Activated naive CD8-positive, alpha-beta T cell treated with anti-CD3 and anti-CD28 coated beads, Interleukin-2, amount 50 U/mL, for 16 hours (primary cell): Measurements from ENCODE around the gene EDC3.
"Not testable (repeated sequence)": the region's sequence is repeated elsewhere in the genome, so short reads cannot be mapped to it uniquely, and the experiment has no call there.

ENCODE experiments used
- DNase-seq: peaks from one replicate; pipeline ENCODE4 v3.0.0-alpha.2; 2020; ENCODE audit warnings: low read depth, low spot score

EDC3 gene, protein sequence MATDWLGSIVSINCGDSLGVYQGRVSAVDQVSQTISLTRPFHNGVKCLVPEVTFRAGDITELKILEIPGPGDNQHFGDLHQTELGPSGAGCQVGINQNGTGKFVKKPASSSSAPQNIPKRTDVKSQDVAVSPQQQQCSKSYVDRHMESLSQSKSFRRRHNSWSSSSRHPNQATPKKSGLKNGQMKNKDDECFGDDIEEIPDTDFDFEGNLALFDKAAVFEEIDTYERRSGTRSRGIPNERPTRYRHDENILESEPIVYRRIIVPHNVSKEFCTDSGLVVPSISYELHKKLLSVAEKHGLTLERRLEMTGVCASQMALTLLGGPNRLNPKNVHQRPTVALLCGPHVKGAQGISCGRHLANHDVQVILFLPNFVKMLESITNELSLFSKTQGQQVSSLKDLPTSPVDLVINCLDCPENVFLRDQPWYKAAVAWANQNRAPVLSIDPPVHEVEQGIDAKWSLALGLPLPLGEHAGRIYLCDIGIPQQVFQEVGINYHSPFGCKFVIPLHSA

DNA sequence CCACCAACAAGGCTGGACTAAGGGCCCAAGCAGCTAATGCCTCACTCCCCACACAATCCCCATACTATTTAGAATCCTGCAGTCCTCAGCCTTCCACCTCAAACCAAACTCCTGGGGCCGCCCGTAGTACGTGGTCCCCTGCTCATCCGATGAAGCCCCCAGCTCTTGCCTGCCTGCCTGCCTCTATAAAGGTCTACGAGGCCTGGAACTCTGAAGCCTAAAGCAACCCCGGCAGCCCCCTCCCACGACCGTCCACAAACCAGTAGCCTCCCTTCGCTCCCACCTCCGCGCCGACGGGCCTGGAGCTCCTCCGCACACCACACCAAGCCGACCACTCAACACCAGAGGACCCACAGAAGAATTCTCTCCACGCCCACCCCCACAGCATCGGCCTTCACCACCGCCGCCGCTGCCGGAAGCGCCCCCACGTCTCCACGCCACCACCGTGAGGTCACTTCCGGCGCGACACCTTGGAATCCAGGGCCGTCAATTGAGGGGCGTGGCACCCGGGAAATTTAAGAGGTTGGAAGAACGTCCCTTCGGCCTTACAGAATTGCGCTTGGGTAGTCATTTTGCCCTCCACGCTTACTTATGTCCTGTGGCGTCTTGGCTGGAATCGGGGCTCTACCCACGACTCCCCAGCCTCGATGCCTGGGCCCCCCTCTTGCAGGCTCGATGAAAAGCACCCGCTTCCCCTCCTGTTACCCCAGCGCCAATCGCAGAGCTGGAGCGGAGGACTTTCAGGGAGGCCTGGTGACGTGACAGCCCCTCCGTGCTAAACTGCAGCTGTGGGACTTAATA lies at the start of gene EDC3:
TSS of gene EDC3 (minus strand) at position 428 of the 801 bp plus-strand sequence. CDS start 20,900 bp downstream, outside the sequence.
- peak; percentile 79 for DNase-seq

DNA sequence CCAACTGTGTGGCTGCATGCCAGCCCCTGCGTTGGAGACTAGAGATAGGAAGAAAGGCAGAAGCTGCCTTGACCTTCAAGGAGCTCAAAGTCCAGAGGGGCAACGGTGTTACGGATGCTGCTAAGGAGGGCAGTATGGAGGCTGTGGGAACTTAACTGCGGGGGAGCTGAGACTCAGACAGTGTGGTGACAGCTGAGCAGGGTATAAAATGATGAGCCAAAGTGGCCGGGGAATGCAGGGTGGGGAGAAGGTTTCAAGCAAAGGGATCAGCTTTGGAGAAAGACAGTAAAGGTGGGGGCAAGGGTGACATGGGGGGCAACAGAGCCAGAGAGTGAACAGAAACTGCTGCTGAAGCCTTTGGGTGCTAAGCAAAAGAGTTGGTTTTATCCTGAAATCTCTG lies 46.6 kb upstream of the EDC3 start:
- DNase-seq = no peak

DNA sequence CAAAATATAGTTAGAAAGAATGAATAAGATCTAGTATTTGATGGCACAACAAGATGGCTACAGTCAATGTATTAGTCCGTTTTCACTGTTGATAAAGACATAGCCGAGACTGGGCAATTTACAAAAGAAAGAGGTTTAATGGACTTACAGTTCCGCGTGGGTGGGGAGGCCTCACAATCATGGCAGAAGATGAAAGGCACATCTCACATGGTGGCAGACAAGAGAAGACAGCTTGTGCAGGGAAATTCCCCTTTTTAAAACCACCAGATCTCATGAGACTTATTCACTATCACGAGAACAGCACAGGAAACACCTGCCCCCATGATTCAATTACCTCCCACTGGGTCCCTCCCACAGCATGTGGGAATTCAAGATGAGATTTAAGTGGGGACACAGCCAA lies 42.4 kb upstream of the EDC3 start:
- not testable (repeated sequence) for DNase-seq

DNA sequence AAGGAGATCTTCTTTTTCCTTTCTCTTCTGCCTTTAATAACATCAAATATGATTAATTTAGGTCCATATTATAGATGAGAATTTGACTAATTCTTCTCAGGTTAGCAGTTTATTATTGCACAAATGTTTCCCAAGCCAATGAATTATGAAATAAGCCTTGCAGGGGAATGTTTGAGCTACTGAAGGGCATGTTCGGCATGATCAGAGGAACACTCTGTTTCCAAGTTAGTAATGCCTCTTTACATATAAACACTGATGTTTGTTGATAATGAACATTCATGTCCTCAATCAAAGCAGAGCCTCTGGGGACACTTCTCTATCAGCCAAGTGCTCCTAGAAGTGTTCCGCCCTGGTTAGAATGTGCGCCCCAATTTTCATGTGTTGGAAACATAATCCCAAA lies 39.5 kb upstream of the EDC3 start:
- DNase-seq = no peak

DNA sequence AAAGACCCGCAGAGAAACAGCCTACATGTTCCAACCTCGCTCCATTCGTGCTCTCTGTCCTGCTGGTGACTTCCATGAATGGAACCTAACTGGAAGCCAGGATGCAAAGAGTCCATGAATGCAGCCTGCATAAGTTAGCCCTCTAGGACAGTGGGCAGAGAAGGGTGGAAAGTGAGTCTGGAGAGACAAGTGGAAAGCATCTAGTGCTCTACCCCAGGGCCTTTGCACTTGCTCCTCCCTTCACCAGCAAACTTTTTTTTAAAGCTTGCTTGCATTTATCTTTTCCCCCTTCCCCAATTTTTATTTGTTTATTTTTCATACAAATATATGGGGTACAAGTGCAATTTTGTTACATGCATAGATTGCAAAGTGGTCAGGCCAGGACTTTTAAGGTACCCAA lies 37.4 kb upstream of the EDC3 start:
- no peak for DNase-seq

DNA sequence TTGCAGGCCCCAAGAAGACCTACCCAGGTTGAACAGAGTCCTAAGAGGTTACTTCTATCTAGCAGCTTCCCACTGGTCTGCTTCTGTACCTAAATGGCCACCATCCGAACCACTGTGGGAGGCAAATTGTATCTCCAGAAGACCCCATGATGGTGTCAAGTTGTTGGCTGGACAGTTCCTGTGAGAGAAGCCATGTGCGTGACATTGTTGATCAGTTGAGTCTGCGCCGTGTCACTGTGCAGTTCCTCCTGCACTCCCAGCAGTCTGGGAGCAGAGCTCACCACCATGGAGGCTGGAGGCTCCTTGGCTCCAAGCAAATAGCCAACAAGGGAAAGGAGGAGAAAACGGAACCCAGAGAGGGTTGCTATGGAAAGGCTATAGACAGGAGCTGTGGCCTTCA lies 37.0 kb upstream of the EDC3 start:
- DNase-seq = no peak

DNA sequence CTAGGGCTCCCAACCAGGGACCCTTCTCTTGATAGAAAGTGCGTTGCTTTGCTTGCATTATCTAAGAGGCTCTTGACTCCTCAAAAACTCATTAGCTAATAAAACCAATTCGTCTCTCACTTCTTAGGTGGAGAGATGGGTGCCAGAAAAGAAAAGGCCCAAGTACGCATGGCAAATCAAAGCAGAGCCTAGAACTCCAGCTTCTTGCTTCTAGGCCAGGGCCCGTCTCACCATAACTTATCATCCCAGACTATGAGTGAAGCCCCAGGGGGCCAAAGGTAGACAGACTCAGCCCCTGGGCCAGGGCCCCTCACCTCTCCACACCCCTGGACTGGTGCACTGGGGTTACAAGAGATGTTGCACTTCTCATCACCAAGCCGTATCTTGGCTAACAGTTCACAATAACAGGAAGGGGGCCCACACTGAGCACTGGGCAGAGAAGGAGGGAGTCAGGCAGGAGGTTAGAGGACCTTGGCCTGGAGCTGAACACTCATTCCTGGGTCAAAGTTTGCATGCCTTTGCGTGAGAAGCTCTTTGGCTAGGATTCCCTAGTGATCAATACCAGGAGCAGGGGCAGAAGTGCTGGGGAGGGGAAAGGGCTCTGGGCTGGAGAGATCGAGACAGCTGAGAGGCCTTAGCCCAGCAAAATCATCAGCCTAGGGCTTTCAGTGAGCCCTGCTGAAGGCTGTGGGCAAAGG lies 34.9 kb upstream of the EDC3 start:
- DNase-seq = no peak

DNA sequence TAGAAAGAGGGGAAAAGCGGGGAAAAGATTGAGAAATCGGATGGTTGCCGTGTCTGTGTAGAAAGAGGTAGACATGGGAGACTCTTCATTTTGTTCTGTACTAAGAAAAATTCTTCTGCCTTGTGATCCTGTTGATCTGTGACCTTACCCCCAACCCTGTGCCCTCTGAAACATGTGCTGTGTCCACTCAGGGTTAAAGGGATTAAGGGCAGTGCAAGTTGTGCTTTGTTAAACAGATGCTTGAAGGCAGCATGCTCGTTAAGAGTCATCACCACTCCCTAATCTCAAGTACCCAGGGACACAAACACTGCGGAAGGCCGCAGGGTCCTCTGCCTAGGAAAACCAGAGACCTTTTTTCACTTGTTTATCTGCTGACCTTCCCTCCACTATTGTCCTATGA lies 33.5 kb upstream of the EDC3 start:
- DNase-seq = not testable (repeated sequence)

DNA sequence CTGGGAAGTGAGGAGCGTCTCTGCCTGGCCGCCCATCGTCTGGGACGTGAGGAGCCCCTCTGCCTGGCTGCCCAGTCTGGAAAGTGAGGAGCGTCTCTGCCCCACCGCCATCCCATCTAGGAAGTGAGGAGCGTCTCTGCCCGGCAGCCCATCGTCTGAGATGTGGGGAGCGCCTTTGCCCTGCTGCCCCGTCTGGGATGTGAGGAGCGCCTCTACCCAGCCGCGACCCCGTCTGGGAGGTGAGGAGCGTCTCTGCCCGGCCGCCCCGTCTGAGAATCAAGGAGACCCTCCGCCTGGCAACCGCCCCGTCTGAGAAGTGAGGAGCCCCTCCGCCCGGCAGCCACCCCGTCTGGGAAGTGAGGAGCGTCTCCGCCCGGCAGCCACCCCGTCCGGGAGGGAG lies 32.9 kb upstream of the EDC3 start:
- not testable (repeated sequence) for DNase-seq

DNA sequence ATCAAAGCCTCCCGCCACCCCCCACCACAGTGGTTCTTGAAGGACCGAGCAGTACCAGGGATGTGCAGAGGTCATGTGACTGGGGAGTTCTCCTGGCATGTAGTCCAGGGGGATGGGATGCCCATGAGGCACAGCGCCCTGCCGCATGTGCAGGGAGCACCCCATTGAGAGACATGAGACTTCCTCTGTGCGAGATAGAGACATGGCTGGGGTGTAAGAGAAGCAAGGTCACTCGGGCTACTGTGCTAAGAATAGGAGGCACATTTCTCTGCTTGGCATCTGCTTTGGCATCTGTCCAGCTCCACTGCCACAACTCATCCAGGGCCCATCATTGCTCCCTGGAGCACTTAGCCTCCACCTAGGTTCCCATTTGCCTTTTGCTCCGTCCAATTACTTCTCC lies 31.9 kb upstream of the EDC3 start:
- DNase-seq = no peak

DNA sequence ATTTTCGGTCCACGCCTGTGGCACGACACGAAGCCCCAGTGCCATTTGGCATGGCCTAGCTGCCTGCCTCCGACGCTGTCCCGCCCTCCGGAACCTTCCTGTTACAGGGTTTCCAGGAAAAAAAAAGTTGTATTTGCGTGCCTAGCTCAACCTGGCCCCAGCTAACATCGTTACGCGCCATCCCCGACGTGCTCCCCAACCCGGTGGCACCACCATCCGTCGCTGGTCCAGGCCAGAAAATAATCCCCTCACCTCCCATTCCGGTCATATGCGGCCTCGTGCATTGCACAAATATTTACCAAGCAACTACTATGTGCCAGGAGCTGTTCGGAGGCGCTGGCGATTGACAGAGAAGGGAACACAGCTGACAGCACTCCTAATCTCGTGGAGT lies 30.9 kb upstream of the EDC3 start:
- no peak for DNase-seq

DNA sequence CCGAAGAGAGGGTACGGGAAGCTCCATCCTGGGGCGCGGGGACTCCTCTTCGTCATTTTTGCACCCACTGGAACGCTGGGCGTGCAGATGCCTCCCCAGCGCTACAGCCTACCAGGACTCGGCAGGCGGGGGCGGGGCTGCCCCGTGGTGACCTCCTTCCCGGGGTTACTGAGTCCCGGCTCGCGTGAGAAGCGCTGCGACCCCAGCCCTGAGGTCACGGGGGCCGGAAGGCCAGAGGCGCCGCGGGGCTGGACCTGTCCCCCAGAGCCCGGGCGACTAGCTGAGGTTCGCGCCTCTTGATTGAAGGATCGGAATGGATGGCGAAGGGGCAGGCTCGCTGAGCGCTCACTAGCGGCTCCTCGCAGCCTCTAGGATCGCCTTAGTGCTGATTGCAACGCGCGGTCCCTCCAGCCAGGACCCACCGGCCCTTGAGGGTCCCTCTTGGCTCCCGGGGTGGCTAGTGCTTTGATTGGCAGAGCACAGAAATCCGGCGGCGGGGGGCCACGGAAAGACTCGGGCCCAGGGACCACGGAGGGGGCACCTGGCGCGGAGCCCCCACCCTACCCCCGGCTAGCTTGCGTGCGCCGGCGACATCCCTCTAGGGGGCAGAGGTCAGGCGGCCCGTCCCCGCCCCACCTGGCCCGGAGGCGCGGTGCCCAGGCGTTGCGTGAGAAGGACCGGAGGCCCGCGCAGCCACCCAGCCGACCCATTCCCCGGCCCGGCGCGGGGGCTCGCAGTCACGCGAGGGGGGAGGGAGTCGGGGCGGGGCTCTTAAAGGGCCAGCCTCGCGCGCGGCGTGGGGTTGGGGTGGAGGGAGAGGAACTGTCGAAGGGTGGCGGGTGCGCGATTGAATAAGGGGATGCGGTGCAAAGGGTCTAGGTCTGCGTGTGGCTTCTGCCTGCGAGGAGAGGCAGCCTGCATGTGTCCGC lies 30.3 kb upstream of the EDC3 start:
- peak; percentile 30 for DNase-seq

DNA sequence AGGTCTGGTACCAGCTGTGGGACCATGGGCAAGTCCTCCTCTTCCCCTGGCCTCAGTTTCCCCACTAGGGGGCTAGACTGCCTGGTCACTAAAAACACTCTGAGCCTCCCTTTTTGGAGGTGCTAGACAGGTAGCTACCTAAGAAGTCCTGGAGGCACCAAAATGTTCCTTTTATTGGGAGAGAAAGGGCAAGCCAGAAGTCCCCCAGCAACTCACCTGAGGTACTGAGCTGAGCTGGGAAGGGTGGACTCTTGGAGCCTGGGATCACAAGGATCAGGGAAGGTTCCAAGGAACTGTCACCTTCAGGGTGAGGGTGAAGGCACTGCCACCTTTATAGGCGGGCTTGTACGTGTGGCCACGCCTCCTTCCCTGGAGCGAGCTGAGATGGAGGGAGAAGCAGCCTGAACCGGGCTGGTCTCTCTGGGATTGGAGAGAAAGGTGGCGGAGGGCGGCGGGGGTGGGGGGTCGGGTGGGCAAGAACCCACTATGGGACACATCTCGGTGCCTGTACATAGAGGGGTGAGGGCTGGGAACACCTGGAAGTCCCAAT lies 29.5 kb upstream of the EDC3 start, which contains the start of gene CYP1A1:
TSS of gene CYP1A1 (minus strand) at position 304 of the 550 bp plus-strand sequence. CDS start 2,431 bp downstream, outside the sequence.
- DNase-seq = no peak

DNA sequence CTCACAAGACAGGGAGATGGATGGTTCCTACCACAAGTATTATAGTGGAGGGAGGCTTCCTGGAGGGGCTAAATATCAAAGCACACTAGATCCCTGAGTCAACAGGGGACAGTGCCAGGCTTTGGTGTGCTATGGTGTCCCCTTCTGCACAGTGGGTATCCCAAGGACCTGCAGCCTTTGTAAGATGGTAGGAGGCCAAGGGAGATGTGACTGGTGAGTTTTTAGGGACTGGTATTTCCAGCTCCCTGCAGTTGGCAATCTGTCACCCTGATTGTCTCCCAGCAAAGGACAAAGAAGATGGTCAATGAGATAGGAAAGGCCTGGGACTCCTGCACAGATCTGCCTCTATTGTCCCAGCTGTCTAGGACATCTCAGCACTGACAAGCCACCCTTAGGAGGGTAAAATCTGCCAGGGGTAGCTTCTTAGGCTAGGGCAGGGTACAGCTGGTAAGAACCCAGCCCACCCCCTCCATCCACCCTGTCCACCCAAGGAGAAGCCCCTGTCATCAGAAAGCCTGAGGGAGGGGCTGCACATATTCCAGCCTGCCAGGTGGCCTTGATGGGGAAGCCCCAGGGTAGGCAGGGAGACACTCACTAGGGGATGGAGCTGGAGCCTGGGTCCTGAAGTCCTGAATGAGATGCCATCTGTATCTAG lies 28.9 kb upstream of the EDC3 start:
- DNase-seq = no peak

DNA sequence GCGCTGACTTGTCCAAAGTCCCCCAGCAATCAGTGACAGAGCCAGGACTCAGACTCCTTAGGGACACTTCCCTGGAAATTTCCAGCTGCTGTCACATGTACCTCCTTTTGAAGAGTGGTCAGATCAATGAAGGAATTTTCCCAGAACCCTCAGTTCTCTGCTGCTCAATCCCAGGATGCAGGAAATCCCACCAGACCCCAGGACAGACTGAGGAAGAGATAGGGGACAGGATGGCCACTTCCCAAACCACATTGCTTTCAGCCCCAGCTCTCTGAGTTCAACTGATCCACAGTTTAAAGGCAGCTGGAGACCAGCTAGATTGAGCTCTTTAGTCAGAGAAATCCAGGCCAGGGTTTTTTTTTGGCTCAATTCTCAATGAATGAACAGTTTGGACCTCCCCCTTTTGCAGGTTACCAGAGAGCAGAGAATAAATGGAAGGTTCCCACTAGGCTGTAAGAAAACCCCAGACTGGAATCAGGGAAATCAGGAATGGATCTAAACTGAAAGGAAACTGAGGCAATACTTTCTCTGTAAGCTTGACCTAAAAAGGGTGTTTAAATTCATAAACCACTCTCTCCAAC lies 28.0 kb upstream of the EDC3 start:
- no peak for DNase-seq

DNA sequence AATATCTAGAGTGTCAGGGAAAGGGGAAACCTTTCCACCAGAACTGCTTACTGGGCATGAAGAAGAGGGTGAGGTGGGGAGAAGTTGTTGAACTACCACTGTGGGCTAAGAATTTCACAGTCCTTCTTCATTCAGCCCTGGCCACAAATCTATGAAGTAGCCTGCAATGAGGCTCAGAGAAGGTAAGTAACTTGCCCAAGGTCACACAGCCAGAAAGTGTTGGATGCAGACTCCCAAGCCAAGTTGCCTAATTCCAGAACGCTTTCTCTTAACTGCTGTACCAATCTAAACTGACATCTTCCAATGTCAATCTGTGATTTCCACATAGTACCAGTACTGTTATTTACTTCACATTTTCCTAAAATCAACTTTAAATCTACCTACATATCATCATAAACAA lies 27.4 kb upstream of the EDC3 start:
- DNase-seq = no peak

DNA sequence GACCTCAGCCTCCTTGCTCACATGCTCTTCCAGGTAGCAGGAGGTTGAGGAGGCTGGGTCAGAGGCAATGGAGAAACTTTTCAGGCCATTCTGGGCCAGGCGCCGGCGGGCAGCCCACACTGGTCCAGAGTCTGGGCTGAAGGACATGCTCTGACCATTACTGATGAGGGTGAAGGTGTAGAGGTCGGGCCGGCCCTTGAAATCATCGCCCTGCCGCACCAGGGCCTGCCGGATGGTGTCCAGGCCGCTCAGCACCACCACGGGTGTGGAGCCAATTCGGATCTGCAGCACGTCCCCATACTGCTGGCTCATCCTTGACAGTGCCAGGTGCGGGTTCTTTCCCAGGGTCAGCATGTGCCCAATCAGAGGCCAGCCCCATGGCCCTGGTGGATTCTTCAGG lies 26.8 kb upstream of the EDC3 start:
- no peak for DNase-seq

DNA sequence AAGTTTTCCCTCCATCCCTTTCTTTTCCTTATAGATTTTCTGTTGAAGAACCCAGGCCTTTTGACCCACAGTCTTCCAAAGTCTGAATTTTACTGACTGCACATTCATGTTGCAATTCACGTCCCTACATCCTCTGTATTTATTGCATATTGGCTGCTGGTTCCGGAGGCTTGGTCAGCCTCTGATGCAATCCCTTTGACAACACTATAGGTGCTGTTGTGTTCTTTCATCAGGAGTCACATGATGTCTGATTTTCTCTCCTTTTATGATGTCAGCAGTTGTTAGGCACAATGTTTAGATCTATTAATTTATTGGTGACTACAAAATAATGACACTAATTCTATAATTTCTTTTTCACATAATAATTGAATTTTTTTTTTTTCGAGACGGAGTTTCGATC lies 20.8 kb upstream of the EDC3 start:
- DNase-seq = no peak

DNA sequence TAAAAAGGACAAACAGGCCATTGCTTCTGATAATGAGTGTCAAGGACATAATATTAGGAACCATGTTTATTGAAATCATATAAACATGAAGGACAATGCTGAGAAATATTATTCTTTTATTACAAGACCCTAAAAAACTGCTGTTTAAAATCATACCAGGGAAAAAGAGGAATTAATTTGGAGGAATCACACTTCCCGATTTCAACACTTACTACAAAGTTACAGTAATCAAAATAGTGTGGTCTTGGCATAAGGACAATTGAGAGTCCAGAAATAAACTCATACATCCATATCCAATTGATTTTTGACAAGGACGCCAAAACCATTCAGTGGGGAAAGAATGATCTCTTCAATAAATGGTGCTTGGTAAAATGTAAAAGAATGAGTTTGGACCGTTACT lies 16.5 kb upstream of the EDC3 start:
- no peak for DNase-seq
